HG03432 (cell line): ENCODE results near the gene HHIPL1.
"Not testable (repeated sequence)": the region's sequence is repeated elsewhere in the genome, so short reads cannot be mapped to it uniquely, and the experiment has no call there.

Experiments used
- ATAC-seq: cut with Tn5 transposase; IDR thresholded peaks from one replicate; pipeline ENCODE4 v1.9.1; 2021; ENCODE audit warnings: mild to moderate bottlenecking, moderate library complexity; ENCODE audit not compliant: unreplicated experiment

HHIPL1 gene

GRCh38 chr14:99658218-99658845 is 13.4 kb downstream of the HHIPL1 start:
- no peak for ATAC-seq

- ATAC-seq = no peak
Observed at GRCh38 chr14:99659333-99659741, 14.4 kb downstream of the HHIPL1 start.

GRCh38 chr14:99660006-99660566 is 15.2 kb downstream of the HHIPL1 start:
- no peak for ATAC-seq

GRCh38 chr14:99660794-99661193 is 15.9 kb downstream of the HHIPL1 start:
- no peak for ATAC-seq

GRCh38 chr14:99661206-99661605 is 16.3 kb downstream of the HHIPL1 start:
- ATAC-seq = not testable (repeated sequence)

- ATAC-seq = no peak
Observed at GRCh38 chr14:99662846-99663245, 17.9 kb downstream of the HHIPL1 start.

GRCh38 chr14:99663386-99664057 is 18.6 kb downstream of the HHIPL1 start:
- no peak for ATAC-seq

GRCh38 chr14:99664058-99664936 is 19.4 kb downstream of the HHIPL1 start:
- ATAC-seq = no peak

- ATAC-seq = peak; percentile 60
Observed at GRCh38 chr14:99664937-99665273, 20.0 kb downstream of the HHIPL1 start.

- ATAC-seq = no peak
Observed at GRCh38 chr14:99666533-99666932, 21.6 kb downstream of the HHIPL1 start.

GRCh38 chr14:99667045-99667444 is 22.1 kb downstream of the HHIPL1 start:
- ATAC-seq = no peak

- no peak for ATAC-seq
Observed at GRCh38 chr14:99667821-99668220, 22.9 kb downstream of the HHIPL1 start.

GRCh38 chr14:99668307-99669295 is 23.7 kb downstream of the HHIPL1 start:
- ATAC-seq = no peak

- ATAC-seq = no peak
Observed at GRCh38 chr14:99670361-99671234, 25.7 kb downstream of the HHIPL1 start.

GRCh38 chr14:99671235-99672224 is 26.6 kb downstream of the HHIPL1 start:
- ATAC-seq = no peak

GRCh38 chr14:99672506-99673304 is 27.8 kb downstream of the HHIPL1 start:
- peak; percentile 84 for ATAC-seq

- no peak for ATAC-seq
Observed at GRCh38 chr14:99673305-99674063, 28.6 kb downstream of the HHIPL1 start.
